NCI-H2227 (cell line): ENCODE data around the gene TMEM273.

Source experiments
- DNase-seq: peaks from one replicate; lab custom pipeline; 2025; ENCODE audit not compliant: unreplicated experiment; lab: John Stamatoyannopoulos, UW

TMEM273 gene

DNA sequence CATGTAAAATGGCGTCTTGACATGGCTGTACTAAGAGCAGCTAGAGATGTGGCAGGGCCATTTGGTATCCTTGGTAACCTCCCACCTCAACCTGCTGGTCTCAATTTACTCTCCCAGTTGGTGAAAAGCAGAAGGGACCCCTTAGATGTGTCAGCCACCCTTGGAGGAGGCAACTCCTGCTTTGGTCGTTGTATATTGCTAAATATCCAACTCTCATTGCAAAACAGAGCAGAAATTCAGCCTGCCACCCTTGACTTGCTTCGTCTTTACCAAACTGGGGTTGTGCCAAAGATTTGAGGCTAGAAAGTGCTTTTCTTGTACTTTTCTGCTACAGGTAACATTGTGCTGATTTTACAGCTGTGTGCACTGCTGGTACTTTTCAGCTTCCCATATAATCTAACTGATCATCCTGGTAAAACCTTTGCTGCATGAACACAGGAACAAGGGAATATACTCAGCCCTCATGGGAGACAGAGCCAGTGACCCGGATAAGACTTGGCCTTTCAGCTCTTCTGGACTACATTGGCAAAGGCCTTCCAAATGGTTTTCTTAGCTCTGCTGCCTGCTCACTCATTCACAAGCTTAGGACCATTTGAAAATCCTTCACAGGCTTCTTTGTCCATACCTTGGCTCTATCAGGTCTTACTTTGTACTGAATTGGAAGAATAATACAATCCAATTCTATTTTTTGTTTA is 70.7 kb downstream of the TMEM273 start:
- no peak for DNase-seq

DNA sequence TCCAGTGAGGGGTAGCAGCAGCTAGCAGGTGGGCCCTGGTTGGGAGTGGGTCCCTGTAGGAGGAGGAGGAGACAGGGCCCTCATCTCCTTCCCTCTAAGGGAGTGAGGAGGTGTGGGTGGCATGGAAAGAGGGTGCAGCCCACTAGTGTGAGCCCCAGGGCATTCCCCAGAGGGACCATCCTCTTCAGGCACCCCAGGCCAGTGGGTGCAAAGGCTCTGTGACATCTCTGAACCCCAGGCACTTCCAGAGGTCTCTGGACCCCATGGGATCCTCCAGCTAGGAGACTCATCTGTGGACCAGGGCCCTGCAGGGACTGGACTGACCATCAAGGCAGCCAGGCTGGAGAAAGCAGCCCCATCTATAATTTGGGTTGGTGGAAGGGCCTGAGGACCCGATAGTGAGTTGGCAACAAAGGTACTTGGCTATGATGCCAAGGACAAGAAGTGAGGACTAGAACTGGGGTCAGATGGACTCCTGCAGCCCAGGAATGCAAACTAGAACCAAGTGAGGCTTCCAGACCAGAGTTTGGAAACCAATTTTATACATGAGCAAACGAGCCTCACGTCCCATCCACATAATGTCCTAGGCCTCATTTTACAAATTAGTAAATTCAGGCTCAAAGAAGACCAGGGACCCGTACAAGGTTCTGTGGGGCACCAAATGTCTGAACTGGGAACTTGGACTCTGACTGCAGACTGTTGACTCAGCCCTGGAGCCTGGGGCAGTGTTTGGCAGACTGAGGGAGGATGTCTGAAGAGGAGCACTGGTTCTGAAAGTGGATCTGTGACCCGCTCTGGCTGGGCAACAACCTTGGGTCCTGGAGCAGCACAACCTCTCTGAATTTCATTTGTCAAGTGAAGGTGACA is 71.4 kb downstream of the TMEM273 start:
- DNase-seq, result no peak

DNA sequence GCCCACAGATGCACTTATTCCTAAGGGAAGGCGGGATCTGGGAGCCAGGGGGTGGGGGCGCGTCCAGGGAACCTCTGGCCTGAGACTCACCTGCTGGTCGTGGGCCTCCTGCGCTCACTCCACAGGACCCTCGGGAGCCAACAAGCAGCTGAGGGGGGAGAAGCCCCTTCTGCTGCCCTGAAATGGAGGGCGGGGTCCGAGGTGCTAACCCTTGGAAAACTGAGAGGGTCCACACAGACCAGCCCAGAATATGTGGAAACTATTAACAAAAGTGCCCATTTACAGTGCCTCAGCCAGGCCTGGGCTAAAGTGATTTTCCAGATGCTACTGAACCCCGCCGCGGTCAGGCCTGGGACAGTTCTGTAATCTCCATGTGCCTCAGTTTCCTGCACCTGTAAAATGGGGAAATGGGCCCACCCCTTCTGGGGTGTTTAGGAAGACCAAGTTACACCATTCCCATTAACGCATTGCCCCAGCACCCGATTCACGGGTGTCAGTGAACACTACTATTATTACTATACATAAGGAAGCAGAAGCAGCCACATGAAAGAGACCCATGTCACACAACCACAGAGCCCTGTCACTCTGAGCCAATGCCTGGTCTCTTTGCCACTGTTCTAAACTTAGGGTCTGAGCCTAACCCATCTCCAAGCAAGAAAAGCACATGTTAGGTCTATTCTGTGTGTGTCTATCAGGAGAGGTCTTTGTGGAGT is 72.2 kb downstream of the TMEM273 start:
- no peak for DNase-seq

DNA sequence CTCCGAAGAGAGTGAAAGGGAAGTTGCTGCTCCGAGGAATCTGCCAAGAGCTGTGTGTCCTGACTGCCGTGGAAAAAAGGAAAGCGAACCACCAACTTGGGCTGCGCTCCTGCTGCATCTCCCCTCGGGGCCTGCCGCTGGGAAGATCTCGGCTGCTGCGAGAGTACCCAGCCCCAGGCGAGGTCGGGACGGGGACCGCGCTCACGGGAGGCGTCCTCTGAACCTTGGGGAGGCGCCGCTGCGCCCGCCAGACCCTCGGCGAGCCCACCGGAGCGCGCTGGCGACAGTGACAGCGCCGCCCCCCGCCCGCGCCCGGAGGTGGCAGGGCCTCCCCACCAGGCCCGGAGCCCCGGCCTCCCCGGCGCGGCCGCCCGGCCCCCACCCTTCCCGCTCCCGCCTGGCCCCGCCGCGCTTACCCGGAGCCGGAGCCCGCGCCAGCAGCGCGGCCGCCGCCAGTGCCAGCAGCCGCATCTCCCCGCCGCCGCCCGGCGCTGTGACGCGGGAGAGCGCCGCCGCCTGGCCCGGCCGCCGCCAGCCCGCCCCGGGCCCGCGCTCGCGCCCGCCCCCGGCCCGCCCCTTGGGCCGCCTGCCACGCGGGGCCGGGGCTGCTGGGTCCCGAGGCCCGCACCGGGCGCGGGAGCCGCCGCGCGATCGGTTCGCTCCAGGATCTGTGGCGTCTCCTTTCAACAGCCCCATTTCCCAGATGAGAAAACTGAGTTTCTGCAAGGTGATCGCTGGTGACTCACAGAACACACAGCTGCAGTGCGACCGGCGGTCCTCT is 73.0 kb downstream of the TMEM273 start, which contains the start of gene VSTM4:
TSS of gene VSTM4 (minus strand) at position 508 of the 781 bp plus-strand sequence. CDS start at position 471, 37 bp downstream.
- peak; percentile 24 for DNase-seq

DNA sequence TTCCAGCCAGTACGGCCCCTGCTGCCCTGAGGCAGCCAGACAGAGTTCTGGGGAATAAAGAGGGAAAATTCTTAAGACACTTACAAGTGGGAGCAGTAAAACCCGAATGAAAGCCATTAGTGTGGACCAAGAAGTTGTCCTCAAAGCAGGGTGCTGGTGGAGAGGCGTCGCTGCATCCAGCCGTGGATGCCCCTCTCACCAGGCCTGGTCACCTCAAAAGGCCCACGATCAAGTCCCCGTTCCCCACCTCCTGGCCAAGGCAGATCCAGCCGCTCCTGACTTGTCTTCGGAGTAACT is 73.5 kb downstream of the TMEM273 start:
- no peak for DNase-seq

DNA sequence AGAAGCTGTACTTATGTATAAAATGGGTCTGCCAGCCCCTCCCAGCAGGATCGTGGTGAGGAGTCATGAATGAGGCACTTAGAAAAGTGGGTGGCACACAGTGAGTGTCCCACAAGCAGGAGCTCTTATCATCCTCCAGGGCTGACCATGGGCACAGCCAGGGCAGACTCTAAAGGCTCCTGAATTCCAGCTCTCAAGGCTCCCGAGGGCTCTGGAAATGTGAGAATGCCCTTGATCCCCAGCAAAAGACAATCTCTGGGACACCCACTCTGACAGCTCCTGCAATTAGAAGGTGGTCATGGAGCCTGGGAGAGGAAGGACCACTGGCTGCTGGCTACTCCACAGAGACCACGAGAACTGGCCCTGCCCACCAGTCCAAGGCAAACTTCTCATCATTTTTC is 74.5 kb downstream of the TMEM273 start:
- DNase-seq, result no peak

DNA sequence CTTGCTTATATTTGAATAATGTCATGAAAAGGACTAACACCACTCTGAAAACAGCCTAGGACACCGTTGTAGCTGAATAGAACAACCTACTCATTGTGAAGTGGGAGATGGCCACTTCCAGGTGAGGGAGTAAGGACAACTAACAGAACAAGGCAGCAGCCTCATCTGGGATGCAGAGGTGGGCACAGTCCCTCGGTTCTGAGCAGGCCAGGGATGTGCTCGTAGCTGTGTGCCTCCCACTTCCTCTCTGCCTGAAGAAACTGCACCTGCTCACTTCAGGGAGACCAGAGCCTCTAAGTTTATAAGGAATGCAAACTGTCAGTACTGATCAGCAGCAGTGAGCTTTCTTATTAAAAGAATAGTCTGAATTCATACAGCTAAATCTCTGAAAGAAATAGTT is 75.3 kb downstream of the TMEM273 start:
- DNase-seq, result no peak

DNA sequence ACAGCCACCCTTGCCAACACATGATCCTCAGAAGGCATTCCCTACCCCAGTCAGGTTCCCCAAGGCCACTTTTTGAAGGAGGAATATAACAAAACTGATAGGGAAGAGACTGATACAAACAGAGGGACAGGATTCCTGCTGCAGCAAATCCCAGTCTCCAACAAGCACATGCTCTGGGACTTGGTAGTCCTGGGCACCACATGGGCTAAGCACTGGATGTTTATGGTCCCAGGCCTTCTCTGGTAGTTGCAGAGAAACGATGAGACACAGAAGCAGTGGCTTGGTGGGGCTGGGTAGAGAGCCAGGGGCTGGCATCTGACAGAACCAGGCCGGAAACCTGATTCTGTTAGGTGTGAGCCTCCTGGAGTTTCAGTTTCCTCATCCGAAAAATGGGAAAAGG is 76.1 kb downstream of the TMEM273 start:
- DNase-seq, result no peak

DNA sequence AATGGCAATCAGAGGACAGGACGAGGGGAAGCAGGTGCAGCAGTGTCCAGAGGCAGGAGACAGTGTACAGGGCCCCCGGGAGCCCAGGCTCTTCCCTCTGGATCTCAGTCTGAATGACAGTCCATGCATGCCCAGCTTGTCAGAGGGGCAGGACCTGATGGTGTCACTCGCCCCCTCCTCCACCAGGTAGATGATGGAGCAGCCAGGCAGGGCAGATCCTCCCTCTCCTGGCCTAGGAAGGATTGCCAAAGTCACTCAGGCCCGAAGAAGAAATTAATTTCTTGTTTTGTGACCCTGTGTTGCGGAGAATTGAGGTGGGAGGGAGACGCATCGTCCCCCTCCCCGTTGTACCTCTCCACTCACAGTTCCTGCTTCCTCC is 76.9 kb downstream of the TMEM273 start:
- no peak for DNase-seq

DNA sequence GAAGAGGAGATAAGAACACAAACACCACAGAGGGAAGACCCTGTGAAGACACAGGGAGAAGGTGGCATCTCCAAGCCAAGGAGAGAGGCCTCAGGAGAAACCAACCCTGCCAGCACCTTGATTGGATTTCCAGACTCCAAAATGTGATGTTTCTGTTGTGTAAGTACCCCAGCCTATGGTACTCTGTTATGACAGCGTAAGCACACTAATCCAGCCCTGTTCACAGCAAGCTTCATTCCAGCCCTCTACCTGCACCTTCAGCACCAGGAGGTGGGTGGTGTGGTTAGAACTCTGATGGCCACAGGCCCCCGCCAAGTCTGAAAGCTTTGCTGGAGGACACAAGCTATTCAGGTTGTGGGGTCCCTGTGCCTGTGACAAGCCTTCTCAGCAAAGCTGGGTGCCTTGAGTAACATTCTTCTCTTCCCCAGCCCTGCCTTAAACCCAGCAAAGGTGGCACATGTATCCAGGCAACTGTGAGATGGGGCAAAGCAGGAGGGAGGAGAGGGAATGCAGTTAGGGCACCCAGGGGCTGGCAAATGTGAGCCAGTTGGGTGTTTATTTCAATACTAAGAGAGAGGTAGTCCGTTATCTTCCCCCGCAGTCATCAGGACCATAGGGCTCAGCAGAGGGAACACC is 77.4 kb downstream of the TMEM273 start:
- no peak for DNase-seq

DNA sequence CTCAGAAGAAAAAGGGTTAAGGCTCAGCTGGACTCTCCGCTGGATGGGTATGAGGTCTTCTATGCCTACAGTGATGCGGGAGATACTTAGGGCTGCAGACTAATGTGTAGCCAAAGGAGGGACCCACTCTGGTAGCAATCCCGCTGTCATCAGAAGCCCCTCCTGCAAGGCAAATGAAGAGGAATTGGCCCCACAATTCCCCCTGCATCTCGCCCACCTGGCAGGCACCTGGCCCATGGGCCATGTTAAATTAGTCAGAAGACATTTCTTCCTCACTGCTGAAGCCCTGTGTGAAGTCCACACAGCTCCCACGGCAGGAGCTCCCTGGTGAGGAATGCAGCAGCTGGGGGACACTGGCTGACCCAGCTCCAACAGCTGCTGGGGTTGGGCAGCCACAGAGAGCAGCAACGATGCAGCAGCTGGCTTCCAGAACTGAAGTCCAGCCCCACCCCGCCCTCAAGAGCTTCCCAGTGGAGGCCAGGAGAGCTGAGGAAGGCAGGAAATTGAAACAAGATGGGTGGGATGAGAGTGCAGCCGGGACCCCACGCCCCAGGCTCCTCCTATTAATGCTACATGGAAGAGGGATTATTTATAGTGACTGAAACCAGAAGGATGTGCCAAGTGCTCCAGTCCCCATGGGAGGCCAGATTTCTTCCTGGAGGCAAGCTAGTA is 78.4 kb downstream of the TMEM273 start:
- DNase-seq, result no peak

DNA sequence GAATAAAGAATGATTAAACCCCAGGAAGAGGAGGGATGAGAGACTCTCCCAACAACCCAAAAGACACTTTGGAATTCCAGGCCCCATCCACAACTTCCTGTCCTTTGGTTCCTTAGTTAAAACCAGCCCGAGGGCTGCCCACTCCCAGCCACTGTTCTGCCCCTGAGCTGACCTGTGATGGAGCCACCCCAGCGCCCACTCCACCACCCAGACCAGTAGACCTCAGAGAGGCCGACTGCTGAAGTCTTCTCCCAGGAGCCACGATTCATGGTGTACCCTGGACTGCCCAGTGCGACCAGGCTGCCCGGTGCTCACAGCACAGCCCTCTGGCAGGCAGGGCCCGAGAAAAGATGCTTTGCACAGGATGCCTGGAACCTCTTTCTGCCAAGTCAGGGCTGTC is 79.5 kb downstream of the TMEM273 start:
- DNase-seq, result no peak

DNA sequence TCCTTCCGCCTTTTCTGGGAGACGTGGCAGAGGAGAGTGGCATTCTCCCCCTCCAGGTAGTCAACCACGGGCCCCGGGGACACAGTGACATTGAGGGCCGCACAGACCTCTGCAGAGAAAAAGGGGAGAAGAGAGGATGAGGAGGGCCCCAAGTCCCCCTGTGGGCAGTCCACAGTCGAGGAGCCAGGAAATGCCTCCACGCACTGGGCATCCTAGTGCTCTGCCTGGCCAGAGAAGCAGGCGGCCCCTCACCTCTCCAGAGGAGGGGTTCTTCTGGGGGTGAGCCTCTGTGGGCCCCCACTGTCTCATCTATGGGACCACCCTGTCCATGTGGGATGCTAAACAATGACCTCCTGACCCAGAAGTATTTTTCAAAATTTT is 80.3 kb downstream of the TMEM273 start:
- DNase-seq, result no peak

DNA sequence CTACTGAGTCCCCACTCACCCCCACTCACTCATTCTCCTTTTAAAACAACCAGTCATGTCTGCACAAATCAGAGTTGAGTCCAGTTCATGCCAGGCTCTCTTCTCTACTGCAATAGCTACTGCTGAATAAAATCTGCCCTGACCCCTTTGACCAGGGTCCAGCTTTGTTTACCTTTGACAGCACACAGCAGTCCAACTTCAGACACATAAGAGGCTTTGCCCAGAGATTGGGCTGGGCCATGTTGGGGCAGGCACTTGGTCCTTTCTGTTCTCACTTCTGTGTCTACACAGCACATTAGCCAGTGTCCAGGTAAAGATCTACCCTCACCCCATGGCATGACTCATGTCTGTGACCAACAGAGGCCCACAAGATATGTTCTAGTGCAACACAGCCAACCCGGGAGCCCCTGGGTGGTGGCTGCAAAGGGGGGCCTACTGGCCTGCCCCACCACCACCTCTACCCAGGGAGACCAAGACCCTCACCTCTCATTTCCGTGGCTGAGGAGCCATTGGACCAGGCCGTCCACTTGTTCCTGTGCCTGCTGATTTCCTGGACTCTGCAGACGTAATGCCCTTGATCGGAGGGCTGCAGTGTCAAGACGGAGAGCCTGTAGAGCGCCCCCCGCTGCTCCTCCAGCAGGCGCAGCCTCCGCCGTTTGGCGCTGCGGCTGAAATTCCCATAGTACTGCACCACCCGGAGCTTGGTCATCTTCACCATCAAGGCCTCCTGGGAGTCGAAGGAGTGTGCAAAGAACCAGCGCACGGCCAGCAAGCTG is 80.9 kb downstream of the TMEM273 start:
- no peak for DNase-seq

DNA sequence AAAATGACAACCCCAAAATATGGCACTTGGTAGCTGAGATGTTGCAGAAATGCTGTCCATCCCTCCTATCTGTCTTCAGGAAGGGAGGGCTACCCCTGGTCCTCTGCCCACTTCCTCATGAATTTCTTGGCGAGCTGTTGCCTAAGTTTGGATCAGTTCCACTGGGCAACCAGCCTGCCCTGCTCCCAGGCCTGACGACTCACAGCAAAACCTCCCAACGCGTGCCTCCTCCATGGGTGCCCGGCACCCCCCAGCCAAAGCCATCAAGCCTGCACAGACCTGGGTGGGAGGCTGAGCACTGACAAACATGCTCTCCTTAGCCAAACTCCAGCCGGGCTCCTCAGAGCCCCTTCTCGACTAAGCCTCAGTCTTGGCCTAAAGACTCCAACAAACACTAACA is 81.7 kb downstream of the TMEM273 start:
- no peak for DNase-seq

DNA sequence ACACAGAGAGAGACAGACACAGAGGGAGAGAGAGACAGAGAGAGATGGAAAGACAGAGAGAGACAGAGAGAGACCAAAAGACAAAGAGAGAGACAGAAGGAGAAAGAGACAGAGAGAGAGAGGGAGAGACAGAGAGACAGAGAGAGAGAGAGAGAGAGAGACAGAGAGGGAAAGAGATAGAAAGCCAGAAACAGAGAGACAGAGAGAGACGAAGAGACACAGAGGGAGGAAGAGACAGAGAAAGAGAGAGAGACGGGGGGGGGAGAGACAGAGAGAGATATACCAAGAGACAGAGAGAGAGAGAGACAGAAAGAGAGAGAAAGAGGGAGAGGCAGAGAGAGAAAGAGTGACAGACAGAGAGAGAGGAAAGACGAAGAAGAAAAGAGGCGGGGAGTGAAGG is 83.1 kb downstream of the TMEM273 start:
- DNase-seq, result no peak
